Uterus (tissue), 4 donors: Measurements from ENCODE around the gene PPRC1. TPM values are rescaled to one million over a fixed set of nuclear protein-coding genes. Genes with fewer than 3 reads are reported as not detected.
A peak's percentile ranks its signal among the peaks of the same experiment; 100 is the strongest.

Experiments
- DNase-seq, 2 donors: peaks; one replicate each; pipeline ENCODE4 v3.0.0-alpha.2; 2019 to 2020
- H3K27ac ChIP-seq, 2 donors: fragments of 200-600 bp; sonication (generic); 1 replicate in 1 of 2; 2 replicates in 1 of 2; pipeline ENCODE4 v1.5.1; 2016 to 2018
- H3K27me3 ChIP-seq, 2 donors: fragments of 200-600 bp; sonication (generic); one replicate each; pipeline ENCODE4 v1.5.1; 2018 to 2019; ENCODE audit warnings: control low read depth in 1 of 2
- H3K36me3 ChIP-seq, 2 donors: fragments of 200-600 bp; sonication (generic); one replicate each; pipeline ENCODE4 v1.5.1; 2019; ENCODE audit warnings: control low read depth in 1 of 2
- H3K4me1 ChIP-seq, 2 donors: fragments of 200-600 bp; sonication (generic); one replicate each; pipeline ENCODE4 v1.5.1; 2018 to 2019; ENCODE audit warnings: control low read depth in 1 of 2
- H3K4me3 ChIP-seq, 2 donors: fragments of 200-600 bp; sonication (generic); 1 replicate in 1 of 2; 2 replicates in 1 of 2; pipeline ENCODE4 v1.5.1; 2018 to 2019; ENCODE audit warnings: mild to moderate bottlenecking in 1 of 2
- H3K9me3 ChIP-seq, 2 donors: fragments of 200-600 bp; sonication (generic); one replicate each; pipeline ENCODE4 v1.5.1; 2019; ENCODE audit warnings: control low read depth in 1 of 2
- POLR2A ChIP-seq, 2 donors: fragments of 450-650 bp; IDR thresholded peaks; one replicate each; pipeline ENCODE4 v1.6.1; 2016; ENCODE audit warnings: antibody characterized with exemption in 2 of 2, mild to moderate bottlenecking in 1 of 2, moderate library complexity in 1 of 2
- intact Hi-C: fragments of 100-400 bp; cut with DNase I; formaldehyde crosslinking; loops from one replicate; pipeline ENCODE4 v1.15.1; 2023; ENCODE audit warnings: low total_unique reads
- total RNA-seq, 4 donors: library from RNA; depleted of rRNA in 3 of 4; stranded (reverse); fragments of >200 nt in 3 of 4; gene quantifications; one replicate each; pipeline versions ENCODE4 v1.1.0 to v1.2.4, GENCODE V29; 2014 to 2023
- TF ChIP-seq, protein P1 (sequence below), 4 experiments: fragments of 200-600 bp in 2 of 4; fragments of 450-650 bp in 2 of 4; sonication (generic) in 2 of 4; IDR thresholded peaks; one replicate each; pipeline ENCODE4 v1.5.1; 2016 to 2019; ENCODE audit warnings: antibody characterized with exemption in 4 of 4, mild to moderate bottlenecking in 2 of 4, moderate library complexity in 1 of 4
- donor health status: DM: yes; HTN: yes; CAD: no.

PPRC1 gene, protein sequence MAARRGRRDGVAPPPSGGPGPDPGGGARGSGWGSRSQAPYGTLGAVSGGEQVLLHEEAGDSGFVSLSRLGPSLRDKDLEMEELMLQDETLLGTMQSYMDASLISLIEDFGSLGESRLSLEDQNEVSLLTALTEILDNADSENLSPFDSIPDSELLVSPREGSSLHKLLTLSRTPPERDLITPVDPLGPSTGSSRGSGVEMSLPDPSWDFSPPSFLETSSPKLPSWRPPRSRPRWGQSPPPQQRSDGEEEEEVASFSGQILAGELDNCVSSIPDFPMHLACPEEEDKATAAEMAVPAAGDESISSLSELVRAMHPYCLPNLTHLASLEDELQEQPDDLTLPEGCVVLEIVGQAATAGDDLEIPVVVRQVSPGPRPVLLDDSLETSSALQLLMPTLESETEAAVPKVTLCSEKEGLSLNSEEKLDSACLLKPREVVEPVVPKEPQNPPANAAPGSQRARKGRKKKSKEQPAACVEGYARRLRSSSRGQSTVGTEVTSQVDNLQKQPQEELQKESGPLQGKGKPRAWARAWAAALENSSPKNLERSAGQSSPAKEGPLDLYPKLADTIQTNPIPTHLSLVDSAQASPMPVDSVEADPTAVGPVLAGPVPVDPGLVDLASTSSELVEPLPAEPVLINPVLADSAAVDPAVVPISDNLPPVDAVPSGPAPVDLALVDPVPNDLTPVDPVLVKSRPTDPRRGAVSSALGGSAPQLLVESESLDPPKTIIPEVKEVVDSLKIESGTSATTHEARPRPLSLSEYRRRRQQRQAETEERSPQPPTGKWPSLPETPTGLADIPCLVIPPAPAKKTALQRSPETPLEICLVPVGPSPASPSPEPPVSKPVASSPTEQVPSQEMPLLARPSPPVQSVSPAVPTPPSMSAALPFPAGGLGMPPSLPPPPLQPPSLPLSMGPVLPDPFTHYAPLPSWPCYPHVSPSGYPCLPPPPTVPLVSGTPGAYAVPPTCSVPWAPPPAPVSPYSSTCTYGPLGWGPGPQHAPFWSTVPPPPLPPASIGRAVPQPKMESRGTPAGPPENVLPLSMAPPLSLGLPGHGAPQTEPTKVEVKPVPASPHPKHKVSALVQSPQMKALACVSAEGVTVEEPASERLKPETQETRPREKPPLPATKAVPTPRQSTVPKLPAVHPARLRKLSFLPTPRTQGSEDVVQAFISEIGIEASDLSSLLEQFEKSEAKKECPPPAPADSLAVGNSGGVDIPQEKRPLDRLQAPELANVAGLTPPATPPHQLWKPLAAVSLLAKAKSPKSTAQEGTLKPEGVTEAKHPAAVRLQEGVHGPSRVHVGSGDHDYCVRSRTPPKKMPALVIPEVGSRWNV (N-terminal part only)
- total RNA-seq, result 10 to 100 TPM in 3 of 4 donors, 1 to 10 TPM in 1; 1.8 to 58.2 (median 15.5) TPM

DNA sequence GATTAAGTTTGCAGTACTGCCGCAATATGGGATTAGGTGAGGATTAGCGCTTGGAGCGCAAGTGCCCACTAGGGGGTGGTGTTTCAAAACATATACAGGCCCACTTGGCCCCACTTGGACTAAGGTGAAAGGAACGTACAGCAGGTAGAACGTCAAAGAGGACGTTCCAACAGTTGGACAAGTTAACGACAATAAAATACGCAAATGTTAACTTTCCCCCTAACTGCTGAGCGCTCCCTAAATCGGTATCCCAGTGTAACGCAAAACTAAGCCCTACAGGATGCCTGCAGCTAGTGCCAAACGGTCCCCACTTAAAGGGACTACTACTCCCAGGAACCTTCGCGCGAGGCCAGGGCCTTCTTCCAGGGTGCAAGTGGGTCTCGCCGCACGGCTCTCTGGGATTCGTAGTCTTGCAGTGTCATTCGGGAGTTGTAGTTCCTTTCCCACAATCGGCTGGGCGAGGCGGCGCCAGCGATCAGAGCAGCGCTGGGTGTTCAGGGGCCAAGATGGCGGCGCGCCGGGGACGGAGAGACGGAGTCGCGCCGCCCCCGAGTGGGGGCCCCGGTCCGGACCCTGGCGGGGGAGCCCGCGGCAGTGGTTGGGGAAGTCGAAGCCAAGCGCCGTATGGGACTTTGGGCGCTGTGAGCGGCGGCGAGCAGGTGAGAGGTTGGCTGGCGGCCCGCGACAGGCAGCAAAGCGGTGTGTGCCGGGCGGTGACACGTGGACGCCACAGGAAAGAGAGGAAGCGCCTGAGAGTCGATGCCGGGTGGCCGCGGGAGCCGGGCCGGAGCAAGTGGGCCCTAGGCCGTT lies at the start of gene PPRC1:
Gene PPRC1, plus strand, starts transcription at position 478 of the 810 bp plus-strand sequence. Its CDS starts 29 bp downstream, at position 507.
- Histone ChIP-seq H3K9me3 (no peaks in the 10 kb centered on the region), H3K27ac (peak within 1 kb of the TSS; percentile 74 to 93), H3K36me3 (no peaks in the 10 kb centered on the region), H3K4me3 (peak within 1 kb of the TSS; percentile 74 to 99), H3K27me3 (no peaks in the 10 kb centered on the region), H3K4me1 (peaks cover 0 to 8% of the 10 kb centered on the region in 2 donors)
- DNase-seq, result peak; percentile 97 to 99
- intact Hi-C loops, result no loop called here
- TF ChIP-seq POLR2A (IDR thresholded peaks at IDR 0.05), result peak; percentile 53 to 69
- TF ChIP-seq, protein P1, sequence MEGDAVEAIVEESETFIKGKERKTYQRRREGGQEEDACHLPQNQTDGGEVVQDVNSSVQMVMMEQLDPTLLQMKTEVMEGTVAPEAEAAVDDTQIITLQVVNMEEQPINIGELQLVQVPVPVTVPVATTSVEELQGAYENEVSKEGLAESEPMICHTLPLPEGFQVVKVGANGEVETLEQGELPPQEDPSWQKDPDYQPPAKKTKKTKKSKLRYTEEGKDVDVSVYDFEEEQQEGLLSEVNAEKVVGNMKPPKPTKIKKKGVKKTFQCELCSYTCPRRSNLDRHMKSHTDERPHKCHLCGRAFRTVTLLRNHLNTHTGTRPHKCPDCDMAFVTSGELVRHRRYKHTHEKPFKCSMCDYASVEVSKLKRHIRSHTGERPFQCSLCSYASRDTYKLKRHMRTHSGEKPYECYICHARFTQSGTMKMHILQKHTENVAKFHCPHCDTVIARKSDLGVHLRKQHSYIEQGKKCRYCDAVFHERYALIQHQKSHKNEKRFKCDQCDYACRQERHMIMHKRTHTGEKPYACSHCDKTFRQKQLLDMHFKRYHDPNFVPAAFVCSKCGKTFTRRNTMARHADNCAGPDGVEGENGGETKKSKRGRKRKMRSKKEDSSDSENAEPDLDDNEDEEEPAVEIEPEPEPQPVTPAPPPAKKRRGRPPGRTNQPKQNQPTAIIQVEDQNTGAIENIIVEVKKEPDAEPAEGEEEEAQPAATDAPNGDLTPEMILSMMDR (IDR thresholded peaks at IDR 0.05), result peak; percentile 86 to 93 (median 90)

DNA sequence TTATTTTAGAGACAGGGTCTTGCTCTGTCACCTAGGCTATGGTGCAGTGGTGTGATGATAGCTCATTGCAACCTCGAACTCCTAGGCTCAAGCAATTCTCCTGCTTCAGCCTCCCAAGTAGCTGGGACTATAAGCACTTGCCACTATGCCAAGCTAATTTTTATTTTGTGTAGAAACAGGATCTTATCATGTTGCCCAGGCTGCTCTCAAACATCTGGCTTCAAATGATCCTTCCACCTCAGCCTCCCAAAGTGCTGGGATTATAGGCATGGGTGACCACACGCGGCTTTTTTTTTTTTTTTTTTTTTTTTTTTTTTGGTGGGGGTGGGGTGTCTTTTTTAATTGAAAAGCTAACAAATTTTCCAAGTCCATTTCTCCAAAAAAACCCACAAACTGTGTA lies 49.3 kb upstream of the PPRC1 start:
- TF ChIP-seq, protein P1 (IDR thresholded peaks at IDR 0.05), result no peak
- no peak for TF ChIP-seq POLR2A (IDR thresholded peaks at IDR 0.05)
- Histone ChIP-seq H3K36me3 (no peaks in the 10 kb centered on the region), H3K27me3 (no peaks in the 10 kb centered on the region), H3K27ac (no peak overlapping the region), H3K4me3 (no peak overlapping the region), H3K4me1 (no peaks in the 10 kb centered on the region), H3K9me3 (no peaks in the 10 kb centered on the region)
- intact Hi-C loops, result no loop called here
- DNase-seq, result no peak

DNA sequence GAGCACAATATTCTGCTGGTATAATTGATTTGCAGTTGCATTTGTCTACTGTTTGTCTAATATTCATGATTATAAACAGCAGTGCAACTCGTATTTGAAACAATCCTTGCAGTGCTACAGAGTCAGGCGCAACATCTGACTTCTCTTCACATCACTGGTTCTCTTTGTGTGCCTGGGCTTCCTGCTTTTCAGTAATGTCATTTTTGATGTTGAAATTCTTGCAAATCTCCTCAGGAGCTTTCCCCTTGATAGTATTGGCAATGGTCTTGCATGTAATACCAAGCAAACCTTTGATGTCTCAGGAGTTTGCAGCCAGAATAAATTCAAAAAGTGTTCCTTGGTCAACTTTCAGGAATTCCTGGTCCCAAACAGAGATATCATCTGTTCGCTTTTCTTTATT lies 47.5 kb upstream of the PPRC1 start:
- intact Hi-C loops, result no loop called here
- H3K4me3 ChIP-seq, result no peak overlapping the region

DNA sequence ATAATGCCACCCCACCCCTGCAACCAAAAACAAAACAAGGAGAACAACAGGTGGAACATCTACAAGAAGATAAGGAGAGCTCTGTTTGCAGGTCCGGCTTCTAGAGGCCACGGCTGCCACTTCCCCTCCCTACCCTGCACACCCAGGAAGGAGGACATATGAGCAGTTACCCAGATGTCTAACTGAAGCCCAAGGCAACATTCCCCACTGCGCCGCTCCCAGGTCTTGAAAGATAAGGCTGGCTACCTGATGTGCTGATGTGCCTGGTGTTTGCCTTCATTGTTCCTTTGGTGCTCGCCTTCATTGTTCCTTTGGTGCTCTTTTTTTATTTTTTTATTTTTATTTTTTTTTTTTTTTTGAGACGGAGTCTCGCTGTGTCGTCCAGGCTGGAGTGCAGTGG lies 46.6 kb upstream of the PPRC1 start:
- H3K4me3 ChIP-seq, result no peak overlapping the region
- intact Hi-C loops, result no loop called here
- no peak for DNase-seq
- H3K27ac ChIP-seq, result no peak overlapping the region
- TF ChIP-seq, protein P1 (IDR thresholded peaks at IDR 0.05), result no peak
- no peak for TF ChIP-seq POLR2A (IDR thresholded peaks at IDR 0.05)
- no peaks in the 10 kb centered on the region for H3K4me1 ChIP-seq
- no peaks in the 10 kb centered on the region for H3K9me3 ChIP-seq
- H3K27me3 ChIP-seq, result no peaks in the 10 kb centered on the region
- H3K36me3 ChIP-seq, result no peaks in the 10 kb centered on the region

More for the DNA sequence above, 47.5 kb upstream of the PPRC1 start:
- H3K27ac ChIP-seq, result no peak overlapping the region
- no peak for DNase-seq
- no peaks in the 10 kb centered on the region for H3K9me3 ChIP-seq
- H3K27me3 ChIP-seq, result no peaks in the 10 kb centered on the region
- TF ChIP-seq, protein P1 (IDR thresholded peaks at IDR 0.05), result no peak
- TF ChIP-seq POLR2A (IDR thresholded peaks at IDR 0.05), result no peak
- H3K4me1 ChIP-seq, result no peaks in the 10 kb centered on the region
- no peaks in the 10 kb centered on the region for H3K36me3 ChIP-seq
